ENCODE measurements around the gene RIMKLA. TPM values are rescaled to one million over a fixed set of nuclear protein-coding genes. Genes with fewer than 3 reads are reported as not detected.

The RIMKLA gene
- total RNA-seq, 1 experiment from 2014 or later = not detected

DNA sequence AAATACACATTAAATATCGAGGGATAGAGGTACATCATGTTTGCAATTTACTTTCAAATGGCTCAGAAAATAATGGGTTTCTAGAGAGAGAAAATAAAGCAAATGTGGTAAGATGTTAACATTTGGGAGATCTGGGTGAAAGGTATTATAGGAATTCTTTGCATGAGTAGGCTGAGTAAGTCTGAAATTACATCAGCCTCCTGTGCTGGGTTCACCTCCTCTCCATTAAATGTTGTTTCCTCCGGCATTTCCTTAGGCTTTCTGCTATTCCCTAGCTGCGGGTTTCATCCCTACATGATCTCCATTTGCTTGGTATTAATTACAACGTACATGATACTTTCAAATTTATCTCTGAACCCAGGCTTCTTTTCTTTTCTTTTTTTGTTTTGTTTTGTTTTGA, 43.6 kb downstream of the RIMKLA start:
- H3K27ac Mint-ChIP-seq (ENCODE audit: low read depth, unreplicated experiment) = no peak overlapping the region
- TF ChIP-seq, protein P1, sequence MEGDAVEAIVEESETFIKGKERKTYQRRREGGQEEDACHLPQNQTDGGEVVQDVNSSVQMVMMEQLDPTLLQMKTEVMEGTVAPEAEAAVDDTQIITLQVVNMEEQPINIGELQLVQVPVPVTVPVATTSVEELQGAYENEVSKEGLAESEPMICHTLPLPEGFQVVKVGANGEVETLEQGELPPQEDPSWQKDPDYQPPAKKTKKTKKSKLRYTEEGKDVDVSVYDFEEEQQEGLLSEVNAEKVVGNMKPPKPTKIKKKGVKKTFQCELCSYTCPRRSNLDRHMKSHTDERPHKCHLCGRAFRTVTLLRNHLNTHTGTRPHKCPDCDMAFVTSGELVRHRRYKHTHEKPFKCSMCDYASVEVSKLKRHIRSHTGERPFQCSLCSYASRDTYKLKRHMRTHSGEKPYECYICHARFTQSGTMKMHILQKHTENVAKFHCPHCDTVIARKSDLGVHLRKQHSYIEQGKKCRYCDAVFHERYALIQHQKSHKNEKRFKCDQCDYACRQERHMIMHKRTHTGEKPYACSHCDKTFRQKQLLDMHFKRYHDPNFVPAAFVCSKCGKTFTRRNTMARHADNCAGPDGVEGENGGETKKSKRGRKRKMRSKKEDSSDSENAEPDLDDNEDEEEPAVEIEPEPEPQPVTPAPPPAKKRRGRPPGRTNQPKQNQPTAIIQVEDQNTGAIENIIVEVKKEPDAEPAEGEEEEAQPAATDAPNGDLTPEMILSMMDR (IDR thresholded peaks at IDR 0.05; ENCODE audit: unreplicated experiment) = no peak
- intact Hi-C loops (cut with micrococcal nuclease) = no loop called here

DNA sequence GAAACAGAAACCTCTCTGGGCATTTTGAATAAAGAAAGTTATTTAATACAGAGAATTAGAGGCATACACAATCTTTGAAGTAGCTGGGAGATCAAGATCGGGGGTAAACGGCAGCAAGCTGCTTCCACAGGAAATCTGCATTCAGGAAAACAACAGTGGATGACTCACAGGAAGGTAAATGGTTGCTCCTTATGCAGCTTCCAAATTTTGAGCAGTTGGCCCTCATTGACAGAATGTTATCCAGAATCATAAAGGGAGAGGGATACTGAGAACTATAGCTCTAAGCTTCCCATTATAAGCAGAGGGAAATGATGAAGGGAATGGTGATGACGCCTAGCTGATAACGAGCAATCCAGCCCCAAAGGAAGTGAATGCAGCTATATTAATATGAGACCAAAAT, 46.6 kb downstream of the RIMKLA start:
- DNase-seq (ENCODE audit: unreplicated experiment) = peak; percentile 9
- no peak overlapping the region for H3K4me3 Mint-ChIP-seq (ENCODE audit: unreplicated experiment)
- no TSS peak for BruUV-seq (replicated peaks)
- peaks cover 12% of the 10 kb centered on the region for H3K4me1 Mint-ChIP-seq (ENCODE audit: insufficient read depth, unreplicated experiment)
- H3K27ac Mint-ChIP-seq (ENCODE audit: low read depth, unreplicated experiment) = peak overlapping the region; percentile 62
- no peaks in the 10 kb centered on the region for H3K36me3 Mint-ChIP-seq (ENCODE audit: insufficient read depth, unreplicated experiment)
- intact Hi-C loops (cut with micrococcal nuclease) = no loop called here
- H3K27me3 Mint-ChIP-seq (ENCODE audit: insufficient read depth, unreplicated experiment) = no peaks in the 10 kb centered on the region
- ChIA-PET CTCF (interaction anchor here (0.6 kb wide), 1 partner anchor 254 kb away, joined by 3 read pairs; no protein-coding TSS in a partner anchor), POLR2A (interaction anchor here (1.0 kb wide), 1 partner anchor 36 kb away, joined by 3 read pairs; the partner anchor contains the start of gene CCDC30)
- TF ChIP-seq, protein P1 (IDR thresholded peaks at IDR 0.05; ENCODE audit: unreplicated experiment) = no peak
- H3K9me3 Mint-ChIP-seq (ENCODE audit: unreplicated experiment) = no peaks in the 10 kb centered on the region

More for the DNA sequence above, 43.6 kb downstream of the RIMKLA start:
- Mint-ChIP-seq H3K9me3 (ENCODE audit: unreplicated experiment) (no peaks in the 10 kb centered on the region), H3K36me3 (ENCODE audit: insufficient read depth, unreplicated experiment) (no peaks in the 10 kb centered on the region), H3K4me3 (ENCODE audit: unreplicated experiment) (no peak overlapping the region), H3K27me3 (ENCODE audit: insufficient read depth, unreplicated experiment) (peaks cover 8% of the 10 kb centered on the region), H3K4me1 (ENCODE audit: insufficient read depth, unreplicated experiment) (peaks cover 16% of the 10 kb centered on the region)
- ChIA-PET POLR2A (interaction anchor here (0.8 kb wide), 1 partner anchor 87 kb away, joined by 3 read pairs; no protein-coding TSS in a partner anchor), CTCF (no interaction called here)
- DNase-seq (ENCODE audit: unreplicated experiment) = no peak
- no TSS peak for BruUV-seq (replicated peaks)

DNA sequence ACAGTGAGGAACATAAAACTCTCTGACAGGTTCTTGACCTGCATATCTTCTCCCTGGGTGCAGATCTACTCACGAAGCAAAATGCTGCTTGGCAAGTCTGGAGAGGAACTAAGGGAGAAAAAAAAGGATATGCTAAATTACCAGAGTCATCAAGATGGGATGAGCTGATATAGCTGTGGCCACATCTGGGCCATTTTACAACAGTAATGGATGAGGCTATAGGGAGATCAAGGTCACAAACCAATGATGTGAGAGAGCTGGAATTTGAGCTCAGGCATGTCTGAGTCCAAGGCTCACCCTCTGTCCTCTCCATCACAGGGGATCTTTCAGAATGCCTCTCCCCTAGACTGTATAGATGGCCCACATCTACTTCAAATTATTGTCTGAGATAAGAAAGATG, 49.0 kb downstream of the RIMKLA start:
- BruUV-seq (replicated peaks) = no TSS peak
- TF ChIP-seq, protein P1 (IDR thresholded peaks at IDR 0.05; ENCODE audit: unreplicated experiment) = no peak
- POLR2A ChIA-PET = interaction anchor here (1.1 kb wide), 1 partner anchor 28 kb away, joined by 3 read pairs; no protein-coding TSS in a partner anchor
- H3K27me3 Mint-ChIP-seq (ENCODE audit: insufficient read depth, unreplicated experiment) = no peaks in the 10 kb centered on the region
- no peak for DNase-seq (ENCODE audit: unreplicated experiment)
- CTCF ChIA-PET = no interaction called here
- no peak overlapping the region for H3K4me3 Mint-ChIP-seq (ENCODE audit: unreplicated experiment)
- H3K27ac Mint-ChIP-seq (ENCODE audit: low read depth, unreplicated experiment) = no peak overlapping the region
- peaks cover 11% of the 10 kb centered on the region for H3K4me1 Mint-ChIP-seq (ENCODE audit: insufficient read depth, unreplicated experiment)
- no peaks in the 10 kb centered on the region for H3K9me3 Mint-ChIP-seq (ENCODE audit: unreplicated experiment)
- no peaks in the 10 kb centered on the region for H3K36me3 Mint-ChIP-seq (ENCODE audit: insufficient read depth, unreplicated experiment)
- intact Hi-C loops (cut with micrococcal nuclease) = no loop called here

DNA sequence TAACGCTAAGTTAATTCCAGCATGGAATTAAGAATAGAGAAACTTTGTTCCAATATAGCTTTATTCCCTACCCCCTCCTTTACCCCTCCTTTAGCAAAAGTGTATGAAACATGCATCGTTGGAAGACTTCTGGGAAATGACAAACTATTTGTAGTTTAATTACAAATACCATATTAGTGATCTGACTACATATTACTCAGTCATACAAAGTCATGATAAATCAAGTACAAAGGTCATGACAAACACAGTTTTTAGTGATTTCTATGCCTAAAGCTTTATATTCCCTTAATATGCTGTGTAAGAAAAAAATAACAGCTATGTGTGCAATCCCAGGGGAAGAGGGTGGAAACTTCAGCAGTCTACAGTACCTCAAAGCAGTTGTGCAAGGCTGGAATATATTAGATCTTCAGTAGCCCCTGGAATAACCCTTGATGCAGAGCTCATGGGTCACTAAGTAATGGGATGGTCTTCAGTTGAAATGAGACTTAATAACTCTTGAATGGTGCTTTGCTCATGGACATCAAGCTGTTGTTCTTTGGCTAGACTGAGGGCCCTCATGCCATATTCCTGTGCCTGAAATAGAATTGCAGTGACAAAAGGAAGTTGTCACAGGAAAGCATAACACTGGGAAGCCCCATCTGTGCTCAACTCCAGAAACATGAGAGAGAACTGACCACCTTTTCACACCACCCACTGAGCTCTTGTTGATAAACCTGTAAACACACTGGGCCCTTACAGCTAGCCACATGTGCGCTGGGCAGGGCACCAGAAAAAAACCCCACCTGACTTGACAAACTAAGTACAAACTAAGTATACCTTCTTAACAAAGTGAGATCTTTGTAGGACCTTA, 49.9 kb downstream of the RIMKLA start:
- no peak for DNase-seq (ENCODE audit: unreplicated experiment)
- Mint-ChIP-seq H3K27ac (ENCODE audit: low read depth, unreplicated experiment) (no peak overlapping the region), H3K9me3 (ENCODE audit: unreplicated experiment) (no peaks in the 10 kb centered on the region), H3K4me1 (ENCODE audit: insufficient read depth, unreplicated experiment) (peaks cover 7% of the 10 kb centered on the region), H3K36me3 (ENCODE audit: insufficient read depth, unreplicated experiment) (no peaks in the 10 kb centered on the region), H3K4me3 (ENCODE audit: unreplicated experiment) (no peak overlapping the region), H3K27me3 (ENCODE audit: insufficient read depth, unreplicated experiment) (no peaks in the 10 kb centered on the region)
- ChIA-PET POLR2A (interaction anchor here (0.6 to 1.1 kb wide), 2 partner anchors 11 to 27 kb away, joined by 3 read pairs; no protein-coding TSS in a partner anchor), CTCF (interaction anchor here (0.6 kb wide), 3 partner anchors 10 to 59 kb away, joined by 3 to 4 read pairs (median 3); partner anchors contain the start of gene PPCS)
- intact Hi-C loops (cut with micrococcal nuclease) = no loop called here
- BruUV-seq (replicated peaks) = no TSS peak
- TF ChIP-seq, protein P1 (IDR thresholded peaks at IDR 0.05; ENCODE audit: unreplicated experiment) = no peak
